Muscle of arm (tissue), 12 donors: Measurements from ENCODE around the gene ADCYAP1. TPM values are rescaled to one million over a fixed set of nuclear protein-coding genes. Genes with fewer than 3 reads are reported as not detected.

ENCODE experiments used
- polyA plus RNA-seq, 12 donors: library from polyadenylated mRNA; unstranded; fragments of 120-200 nt; gene quantifications; one replicate each; pipeline ENCODE4 v1.2.1, GENCODE V29; 2013; ENCODE audit not compliant: insufficient read length in 12 of 12

ADCYAP1 gene
- polyA plus RNA-seq, 12 donors: 0.22 to 1.1 (median 0.78) TPM; not detected in 2

Other genes starting within 250 kb of the ADCYAP1 start
- gene TYMS, start 247.2 kb upstream of the ADCYAP1 start, polyA plus RNA-seq: 100 to 1,000 TPM in 2 of 12 donors, 10 to 100 TPM in 10; 41.3 to 594 (median 61.2) TPM
- gene ENOSF1, start 192.2 kb upstream of the ADCYAP1 start, polyA plus RNA-seq: 10 to 100 TPM in 11 of 12 donors, not detected in 1; 14.8 to 68.3 (median 26.1) TPM
- 10 to 100 TPM in 11 of 12 donors, not detected in 1; 42.7 to 67.3 (median 62.1) TPM for gene YES1, start 92.6 kb upstream of the ADCYAP1 start, polyA plus RNA-seq